Naive B cell (primary cell): ENCODE measurements around the gene ARF4. TPM values are rescaled to one million over a fixed set of nuclear protein-coding genes. Genes with fewer than 3 reads are reported as not detected.

ENCODE experiments used
- ATAC-seq, 2 donors: fragments of 150-1000 bp; cut with Tn5 transposase; 2 replicates each; pipeline ENCODE4 v1.10.0; 2021; ENCODE audit warnings: low read depth in 2 of 2, mild to moderate bottlenecking in 2 of 2, moderate library complexity in 2 of 2
- DNase-seq: peaks from one replicate; pipeline ENCODE4 v3.0.0; 2022
- H3K27ac Mint-ChIP-seq, 6 donors: one replicate each; pipeline ENCODE4 v1.8.0; 2020 to 2022; ENCODE audit warnings: mild to moderate bottlenecking in 6 of 6, mixed read lengths in 6 of 6, moderate library complexity in 5 of 6, inconsistent platforms in 2 of 6
- H3K27me3 Mint-ChIP-seq, 3 donors: one replicate each; pipeline ENCODE4 v1.8.0; 2021 to 2022; ENCODE audit warnings: mixed read lengths in 3 of 3, mild to moderate bottlenecking in 1 of 3
- H3K36me3 Mint-ChIP-seq, 2 donors: one replicate each; pipeline ENCODE4 v1.8.0; 2020 to 2022; ENCODE audit warnings: mixed read lengths in 2 of 2, inconsistent platforms in 1 of 2, mild to moderate bottlenecking in 1 of 2
- H3K4me1 Mint-ChIP-seq, 3 donors: one replicate each; pipeline ENCODE4 v1.8.0; 2020 to 2022; ENCODE audit warnings: mixed read lengths in 3 of 3, inconsistent platforms in 1 of 3, mild to moderate bottlenecking in 1 of 3, moderate library complexity in 1 of 3
- H3K4me3 Mint-ChIP-seq, 8 donors: one replicate each; pipeline ENCODE4 v1.8.0; 2020 to 2022; ENCODE audit warnings: mild to moderate bottlenecking in 8 of 8, mixed read lengths in 8 of 8, moderate library complexity in 8 of 8, inconsistent platforms in 2 of 8
- H3K9me3 Mint-ChIP-seq, 7 donors: one replicate each; pipeline ENCODE4 v1.8.0; 2020 to 2022; ENCODE audit warnings: mixed read lengths in 7 of 7, mild to moderate bottlenecking in 5 of 7, inconsistent platforms in 2 of 7, moderate library complexity in 1 of 7
- polyA plus RNA-seq, 6 donors: library from polyadenylated mRNA; unstranded; fragments of 300-500 nt; fragmentation: Illumina TruSeq; gene quantifications; one replicate each; pipeline ENCODE4 v1.2.3, GENCODE V29; 2021; ENCODE audit warnings: low read depth in 6 of 6

Gene ARF4
- polyA plus RNA-seq, 6 donors from 2014 or later, result 106 to 153 (median 133) TPM

- no peak for DNase-seq
- Mint-ChIP-seq H3K9me3 (no peaks in the 10 kb centered on the region), H3K4me3 (peak overlapping the region; percentile 90 to 99 (median 98)), H3K27ac (peak overlapping the region; percentile 100), H3K27me3 (no peaks in the 10 kb centered on the region), H3K4me1 (peaks cover 20 to 46% (median 42%) of the 10 kb centered on the region in 3 donors), H3K36me3 (peaks cover 8 to 11% of the 10 kb centered on the region in 2 donors)
- ATAC-seq, result no peak
Measured at GRCh38 chr3:57598765-57599360, 1.7 kb upstream of the ARF4 start.

- peak; percentile 31 for DNase-seq
- peaks cover 23 to 57% (median 49%) of the 10 kb centered on the region in 3 donors for H3K4me1 Mint-ChIP-seq
- no peaks in the 10 kb centered on the region for H3K9me3 Mint-ChIP-seq
- peak overlapping the region; percentile 100 for H3K27ac Mint-ChIP-seq
- peaks cover 0 to 7% of the 10 kb centered on the region in 2 donors for H3K36me3 Mint-ChIP-seq
- no peak for ATAC-seq
- H3K4me3 Mint-ChIP-seq, result peak overlapping the region; percentile 90 to 99 (median 98)
- H3K27me3 Mint-ChIP-seq, result no peaks in the 10 kb centered on the region
Measured at GRCh38 chr3:57596495-57597126, 533 bp downstream of the ARF4 start.

- ATAC-seq (no peak), DNase-seq (no peak)
- Mint-ChIP-seq H3K9me3 (no peaks in the 10 kb centered on the region), H3K27me3 (no peaks in the 10 kb centered on the region), H3K4me1 (peaks cover 23 to 62% (median 49%) of the 10 kb centered on the region in 3 donors), H3K27ac (peak overlapping the region in 2 of 6 donors; percentile 14 to 51), H3K4me3 (peak overlapping the region in 2 of 8 donors; percentile 33 to 90), H3K36me3 (peaks cover 0 to 7% of the 10 kb centered on the region in 2 donors)
Measured at GRCh38 chr3:57594576-57594975, 2.6 kb downstream of the ARF4 start.

- no peak for ATAC-seq
- Mint-ChIP-seq H3K36me3 (peaks cover 0 to 7% of the 10 kb centered on the region in 2 donors), H3K9me3 (no peaks in the 10 kb centered on the region), H3K4me3 (peak overlapping the region in 1 of 8 donors; percentile 90), H3K27ac (peak overlapping the region in 1 of 6 donors; percentile 14), H3K27me3 (no peaks in the 10 kb centered on the region), H3K4me1 (peaks cover 20 to 58% (median 44%) of the 10 kb centered on the region in 3 donors)
- DNase-seq, result no peak
Measured at GRCh38 chr3:57594144-57594543, 3.0 kb downstream of the ARF4 start.

- H3K27ac Mint-ChIP-seq, result no peak overlapping the region
- H3K4me3 Mint-ChIP-seq, result peak overlapping the region in 1 of 8 donors; percentile 70
- no peak for ATAC-seq
- H3K4me1 Mint-ChIP-seq, result peaks cover 16 to 50% (median 40%) of the 10 kb centered on the region in 3 donors
- no peak for DNase-seq
- no peaks in the 10 kb centered on the region for H3K9me3 Mint-ChIP-seq
- no peaks in the 10 kb centered on the region for H3K27me3 Mint-ChIP-seq
- H3K36me3 Mint-ChIP-seq, result peaks cover 0 to 7% of the 10 kb centered on the region in 2 donors
Measured at GRCh38 chr3:57592306-57592705, 4.8 kb downstream of the ARF4 start.

GRCh38 chr3:57587905-57588304 is 9.2 kb downstream of the ARF4 start:
- Mint-ChIP-seq H3K4me3 (no peak overlapping the region), H3K27me3 (no peaks in the 10 kb centered on the region), H3K27ac (no peak overlapping the region), H3K9me3 (no peaks in the 10 kb centered on the region), H3K36me3 (no peaks in the 10 kb centered on the region), H3K4me1 (peaks cover 6 to 35% (median 19%) of the 10 kb centered on the region in 3 donors)
- no peak for DNase-seq
- ATAC-seq, result no peak

GRCh38 chr3:57586778-57587177 is 10.4 kb downstream of the ARF4 start:
- peaks cover 6 to 38% (median 22%) of the 10 kb centered on the region in 3 donors for H3K4me1 Mint-ChIP-seq
- ATAC-seq, result no peak
- no peak overlapping the region for H3K4me3 Mint-ChIP-seq
- peak overlapping the region in 1 of 6 donors; percentile 76 for H3K27ac Mint-ChIP-seq
- no peaks in the 10 kb centered on the region for H3K9me3 Mint-ChIP-seq
- no peak for DNase-seq
- H3K27me3 Mint-ChIP-seq, result no peaks in the 10 kb centered on the region
- no peaks in the 10 kb centered on the region for H3K36me3 Mint-ChIP-seq

- no peak overlapping the region for H3K4me3 Mint-ChIP-seq
- H3K36me3 Mint-ChIP-seq, result no peaks in the 10 kb centered on the region
- H3K4me1 Mint-ChIP-seq, result peaks cover 6 to 33% (median 22%) of the 10 kb centered on the region in 3 donors
Measured at GRCh38 chr3:57583544-57583943, 13.6 kb downstream of the ARF4 start.

GRCh38 chr3:57582474-57583168 is 14.5 kb downstream of the ARF4 start:
- no peaks in the 10 kb centered on the region for H3K36me3 Mint-ChIP-seq

More at GRCh38 chr3:57583544-57583943, 13.6 kb downstream of the ARF4 start:
- ATAC-seq (no peak), DNase-seq (no peak)
- H3K9me3 Mint-ChIP-seq, result no peaks in the 10 kb centered on the region
- peak overlapping the region in 3 of 6 donors; percentile 26 to 48 (median 34) for H3K27ac Mint-ChIP-seq
- no peaks in the 10 kb centered on the region for H3K27me3 Mint-ChIP-seq

GRCh38 chr3:57577801-57578200 is 19.3 kb downstream of the ARF4 start:
- Mint-ChIP-seq H3K4me3 (no peak overlapping the region), H3K4me1 (peaks cover 7 to 21% (median 15%) of the 10 kb centered on the region in 3 donors), H3K27ac (peak overlapping the region in 4 of 6 donors; percentile 50 to 77 (median 74)), H3K27me3 (no peaks in the 10 kb centered on the region), H3K9me3 (no peaks in the 10 kb centered on the region), H3K36me3 (peaks cover 7 to 16% of the 10 kb centered on the region in 2 donors)
- ATAC-seq (no peak), DNase-seq (no peak)

More at GRCh38 chr3:57582474-57583168, 14.5 kb downstream of the ARF4 start:
- Mint-ChIP-seq H3K27ac (peak overlapping the region in 3 of 6 donors; percentile 54 to 87 (median 69)), H3K4me3 (no peak overlapping the region), H3K27me3 (no peaks in the 10 kb centered on the region), H3K4me1 (peaks cover 6 to 34% (median 21%) of the 10 kb centered on the region in 3 donors), H3K9me3 (no peaks in the 10 kb centered on the region)
- ATAC-seq (peak; percentile 67 to 73), DNase-seq (peak; percentile 17)

GRCh38 chr3:57575966-57576626 is 21.0 kb downstream of the ARF4 start:
- DNase-seq, result no peak
- Mint-ChIP-seq H3K9me3 (no peaks in the 10 kb centered on the region), H3K4me1 (peaks cover 7 to 22% (median 12%) of the 10 kb centered on the region in 3 donors), H3K27me3 (no peaks in the 10 kb centered on the region), H3K27ac (peak overlapping the region in 1 of 6 donors; percentile 23), H3K4me3 (no peak overlapping the region), H3K36me3 (peaks cover 14 to 16% of the 10 kb centered on the region in 2 donors)
- ATAC-seq, result no peak

GRCh38 chr3:57572096-57572495 is 25.0 kb downstream of the ARF4 start:
- peaks cover 11% of the 10 kb centered on the region in 2 donors for H3K36me3 Mint-ChIP-seq
- no peak for ATAC-seq
- H3K4me3 Mint-ChIP-seq, result no peak overlapping the region
- peaks cover 2 to 13% (median 2%) of the 10 kb centered on the region in 3 donors for H3K4me1 Mint-ChIP-seq
- no peak for DNase-seq
- H3K27ac Mint-ChIP-seq, result no peak overlapping the region
- H3K9me3 Mint-ChIP-seq, result no peaks in the 10 kb centered on the region
- no peaks in the 10 kb centered on the region for H3K27me3 Mint-ChIP-seq

GRCh38 chr3:57570878-57571277 is 26.3 kb downstream of the ARF4 start:
- ATAC-seq (no peak), DNase-seq (no peak)
- Mint-ChIP-seq H3K4me3 (no peak overlapping the region), H3K4me1 (peaks cover 0 to 5% (median 0%) of the 10 kb centered on the region in 3 donors), H3K9me3 (no peaks in the 10 kb centered on the region), H3K27ac (peak overlapping the region in 3 of 6 donors; percentile 35 to 76 (median 38)), H3K36me3 (peaks cover 7 to 8% of the 10 kb centered on the region in 2 donors), H3K27me3 (no peaks in the 10 kb centered on the region)
